ENCODE measurements around the gene CEP83.
"Not testable (repeated sequence)": the region's sequence is repeated elsewhere in the genome, so short reads cannot be mapped to it uniquely, and the experiment has no call there.

CEP83 gene, protein sequence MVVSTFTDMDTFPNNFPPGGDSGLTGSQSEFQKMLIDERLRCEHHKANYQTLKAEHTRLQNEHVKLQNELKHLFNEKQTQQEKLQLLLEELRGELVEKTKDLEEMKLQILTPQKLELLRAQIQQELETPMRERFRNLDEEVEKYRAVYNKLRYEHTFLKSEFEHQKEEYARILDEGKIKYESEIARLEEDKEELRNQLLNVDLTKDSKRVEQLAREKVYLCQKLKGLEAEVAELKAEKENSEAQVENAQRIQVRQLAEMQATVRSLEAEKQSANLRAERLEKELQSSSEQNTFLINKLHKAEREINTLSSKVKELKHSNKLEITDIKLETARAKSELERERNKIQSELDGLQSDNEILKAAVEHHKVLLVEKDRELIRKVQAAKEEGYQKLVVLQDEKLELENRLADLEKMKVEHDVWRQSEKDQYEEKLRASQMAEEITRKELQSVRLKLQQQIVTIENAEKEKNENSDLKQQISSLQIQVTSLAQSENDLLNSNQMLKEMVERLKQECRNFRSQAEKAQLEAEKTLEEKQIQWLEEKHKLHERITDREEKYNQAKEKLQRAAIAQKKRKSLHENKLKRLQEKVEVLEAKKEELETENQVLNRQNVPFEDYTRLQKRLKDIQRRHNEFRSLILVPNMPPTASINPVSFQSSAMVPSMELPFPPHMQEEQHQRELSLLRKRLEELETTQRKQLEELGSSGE

DNA sequence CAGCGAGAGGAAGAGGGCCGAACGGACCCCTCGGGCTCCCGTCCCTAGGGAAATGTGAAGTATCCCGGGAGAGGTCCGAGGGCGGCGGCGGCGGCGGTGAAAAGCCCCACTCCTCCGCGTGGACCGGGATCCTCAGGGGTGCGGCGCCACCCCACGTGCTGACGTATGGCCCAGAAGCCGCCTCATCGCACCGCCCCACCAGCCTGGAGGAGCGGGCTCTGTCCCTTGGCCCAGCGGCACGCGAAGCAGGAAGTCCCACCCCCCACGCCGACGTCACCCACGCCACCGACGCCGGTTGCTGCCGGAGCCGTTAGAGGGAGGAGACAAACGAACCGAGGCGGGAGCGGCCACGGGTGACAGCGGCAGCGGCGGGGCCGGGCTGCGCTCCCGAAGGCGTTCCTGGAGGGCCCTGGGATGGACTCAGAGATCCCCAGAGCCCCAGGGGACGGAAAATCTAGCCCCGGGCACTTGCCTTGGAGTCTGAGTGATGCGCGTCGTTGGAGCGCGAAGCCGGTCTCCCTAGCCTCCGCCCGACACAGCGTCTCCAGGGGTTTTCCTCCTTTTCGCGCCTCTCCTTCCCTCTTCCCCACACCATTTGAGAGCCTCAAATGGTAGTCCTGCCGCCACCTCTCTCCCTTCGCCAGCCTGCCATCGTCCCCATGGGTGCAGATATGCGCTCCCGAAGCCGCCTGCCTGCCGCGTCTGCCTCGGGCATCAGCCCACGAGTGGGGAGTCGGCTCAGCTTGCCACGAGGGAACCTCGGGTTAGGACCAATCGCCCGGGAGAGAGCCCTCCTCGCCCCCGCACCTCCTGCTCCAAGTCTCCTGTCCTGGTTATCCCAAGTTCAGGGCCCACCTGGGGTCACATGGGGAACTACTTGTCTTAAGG lies at the start of gene CEP83:
CEP83 (minus strand) TSS at position 140 of the 888 bp plus-strand sequence. CDS start 47,377 bp downstream, outside the sequence.
- DNase-seq: peak; percentile 87

DNA sequence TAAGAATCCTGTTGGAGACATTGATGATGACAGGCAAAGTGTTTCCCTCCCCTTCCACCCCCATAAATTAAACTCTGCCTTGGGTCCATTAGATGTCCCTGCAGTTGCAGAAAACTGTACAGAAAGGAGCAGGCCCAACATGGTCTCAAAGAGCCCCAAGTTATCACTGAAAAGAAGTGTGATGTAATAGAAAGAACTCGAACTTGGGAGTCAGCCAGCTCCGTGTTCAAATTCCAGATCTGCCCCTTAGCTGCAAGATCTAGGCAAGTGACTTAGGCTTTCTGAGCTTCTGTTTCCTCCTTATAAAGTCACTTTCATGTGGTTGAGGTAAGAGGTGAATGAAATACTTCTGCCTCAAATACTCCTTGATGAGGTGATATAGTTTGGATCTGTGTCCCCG lies 49.6 kb upstream of the CEP83 start:
- no peak for DNase-seq

DNA sequence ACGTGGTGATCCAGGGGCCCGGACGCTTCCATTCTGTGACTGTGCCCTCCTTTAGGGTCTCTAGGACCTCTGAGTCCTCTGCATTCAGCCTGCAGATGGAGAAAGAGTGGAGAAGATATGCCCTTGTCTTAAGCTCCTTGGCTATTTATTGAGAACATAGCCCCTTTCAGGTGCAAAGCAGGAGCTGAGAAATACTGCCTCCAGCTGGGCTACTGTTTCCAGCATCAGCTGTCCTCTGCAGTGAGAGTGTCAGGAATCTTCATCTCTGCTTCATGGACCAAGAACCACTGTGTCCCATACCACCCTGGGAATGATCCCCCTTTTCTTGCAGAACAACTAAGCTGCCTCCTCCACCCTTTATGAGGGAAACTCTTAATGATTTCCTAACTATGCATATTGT lies 47.8 kb upstream of the CEP83 start:
- no peak for DNase-seq

DNA sequence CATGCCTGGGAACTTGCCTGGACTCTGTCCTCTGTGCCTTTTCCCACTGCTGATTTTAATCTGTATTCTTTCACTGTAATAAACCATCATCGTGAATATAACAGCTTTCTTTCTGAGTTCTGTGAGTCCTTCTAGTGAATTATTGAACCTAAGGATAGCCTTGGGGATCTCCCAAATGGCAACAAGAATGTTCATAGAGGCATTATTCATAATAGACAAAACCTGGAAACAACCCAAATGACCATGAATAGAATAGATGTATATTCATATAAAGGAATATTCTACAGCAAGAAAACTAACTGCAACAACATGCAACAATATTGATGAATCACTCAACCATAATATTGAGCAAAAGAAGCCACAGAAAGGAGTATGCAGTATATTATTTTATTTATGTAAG lies 44.7 kb upstream of the CEP83 start:
- DNase-seq: no peak

DNA sequence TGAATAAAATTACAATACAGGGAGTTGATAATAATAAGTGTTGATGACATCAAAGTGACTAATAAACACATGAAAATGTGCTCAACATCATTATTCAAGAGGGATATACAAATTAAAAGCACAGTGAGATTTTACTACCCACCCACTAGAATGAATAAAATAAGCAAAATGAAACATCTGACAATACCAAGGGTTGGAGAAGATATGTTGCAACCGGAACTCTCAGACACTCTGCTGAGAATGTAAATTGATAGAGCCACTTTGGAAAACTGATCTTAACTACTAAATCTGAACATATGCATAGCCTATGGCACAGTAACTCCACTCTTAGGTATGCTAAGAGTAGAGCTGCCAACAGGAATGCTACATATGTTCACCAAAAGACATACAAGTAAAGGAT lies 44.0 kb upstream of the CEP83 start:
- DNase-seq: no peak

DNA sequence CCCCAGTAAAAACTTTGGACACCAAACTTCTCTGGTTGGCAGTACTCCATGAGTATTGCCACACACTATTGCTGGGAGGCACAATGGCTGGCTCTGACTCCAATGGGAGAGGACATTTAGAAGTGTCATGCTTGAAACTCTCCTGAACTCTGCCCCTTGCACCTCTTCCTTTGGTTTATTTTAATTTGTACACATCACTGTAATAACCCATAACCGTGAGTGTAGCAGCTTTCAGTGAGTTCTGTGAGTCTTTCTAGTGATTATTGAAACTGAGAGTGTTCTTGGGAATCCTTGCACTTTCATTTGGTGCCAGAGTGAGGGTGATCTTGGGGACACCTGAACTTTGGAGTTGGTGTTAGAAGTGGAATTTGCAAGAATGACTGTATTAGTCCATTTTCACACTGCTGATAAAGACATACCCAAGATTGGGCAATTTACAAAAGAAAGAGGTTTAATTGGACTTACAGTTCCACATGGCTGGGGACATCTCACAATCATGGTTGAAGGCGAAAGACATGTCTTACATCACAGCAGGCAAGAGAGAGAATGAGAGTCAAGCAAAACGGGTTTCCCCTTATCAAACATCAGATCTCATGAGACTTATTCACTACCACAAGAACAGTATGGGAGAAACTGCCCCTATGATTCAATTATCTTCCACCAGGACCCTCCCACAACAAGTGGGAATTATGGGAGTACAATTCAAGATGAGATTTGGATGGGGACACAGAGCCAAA lies 41.3 kb upstream of the CEP83 start:
- DNase-seq: no peak

DNA sequence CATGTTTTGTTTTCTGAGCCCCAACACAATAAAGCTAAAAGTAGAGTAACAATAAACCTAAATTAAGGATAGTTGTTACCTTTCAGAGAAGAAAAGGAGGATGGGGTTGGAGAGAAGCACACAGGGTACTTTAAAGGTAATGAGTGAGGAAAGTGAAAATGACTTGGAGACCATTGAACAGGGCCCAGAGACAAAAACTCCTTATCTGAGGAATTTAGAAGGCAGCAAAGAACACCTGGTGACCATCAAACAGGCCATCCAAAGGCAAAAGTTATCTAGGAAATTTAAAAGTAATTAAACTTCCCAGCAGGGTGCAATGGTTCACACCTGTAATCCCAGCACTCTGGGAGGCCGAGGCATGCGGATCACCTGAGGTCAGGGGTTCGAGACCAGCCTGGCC lies 39.0 kb upstream of the CEP83 start:
- no peak for DNase-seq

DNA sequence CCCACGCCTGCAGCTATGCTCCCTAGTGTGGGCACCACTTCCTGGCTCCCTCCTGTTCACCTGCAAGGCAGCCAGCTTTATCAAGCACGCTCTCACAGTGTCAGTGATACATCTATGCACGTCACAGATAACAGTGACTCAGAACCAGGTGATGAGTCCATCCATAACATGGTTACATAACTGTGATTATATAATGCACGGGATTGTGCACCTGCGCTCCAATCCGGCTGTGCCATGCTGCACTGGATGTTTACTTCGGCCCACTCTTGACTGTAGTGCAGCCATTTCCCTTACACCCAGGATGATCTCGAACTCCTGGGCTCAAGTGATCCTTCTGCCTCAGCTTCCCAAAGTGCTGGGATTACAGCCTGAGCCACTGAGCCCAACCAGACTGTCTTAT lies 38.4 kb upstream of the CEP83 start:
- no peak for DNase-seq

DNA sequence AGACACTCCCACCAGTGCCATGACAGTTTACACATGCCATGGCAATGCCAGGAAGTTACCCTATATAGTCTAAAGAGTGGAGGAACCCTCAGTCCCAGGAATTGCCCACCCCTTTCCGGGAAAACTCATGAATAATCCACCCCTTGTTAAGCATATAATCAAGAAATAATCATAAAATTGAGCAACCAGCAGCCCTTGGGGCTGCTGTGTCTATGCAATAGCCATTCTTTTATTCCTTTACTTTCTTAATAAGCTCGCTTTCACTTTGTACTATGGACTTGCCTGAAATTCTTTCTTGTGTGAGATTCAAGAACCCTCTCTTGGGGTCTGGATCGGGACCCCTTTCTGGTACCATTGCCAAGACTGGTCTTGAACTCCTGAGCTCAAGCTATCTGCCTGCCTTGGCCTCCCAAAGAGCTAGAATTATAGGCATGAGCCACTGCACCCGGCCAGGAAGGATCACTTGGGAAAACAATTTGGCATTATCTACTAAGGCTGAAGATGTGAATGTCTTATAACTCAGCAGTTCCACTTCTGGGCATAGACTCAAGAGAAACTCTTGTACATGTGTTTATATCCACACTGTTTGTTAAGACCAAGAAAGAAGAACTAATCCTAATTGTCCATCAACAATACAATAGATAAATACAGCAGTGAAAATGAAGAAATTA lies 35.9 kb upstream of the CEP83 start:
- DNase-seq: no peak

DNA sequence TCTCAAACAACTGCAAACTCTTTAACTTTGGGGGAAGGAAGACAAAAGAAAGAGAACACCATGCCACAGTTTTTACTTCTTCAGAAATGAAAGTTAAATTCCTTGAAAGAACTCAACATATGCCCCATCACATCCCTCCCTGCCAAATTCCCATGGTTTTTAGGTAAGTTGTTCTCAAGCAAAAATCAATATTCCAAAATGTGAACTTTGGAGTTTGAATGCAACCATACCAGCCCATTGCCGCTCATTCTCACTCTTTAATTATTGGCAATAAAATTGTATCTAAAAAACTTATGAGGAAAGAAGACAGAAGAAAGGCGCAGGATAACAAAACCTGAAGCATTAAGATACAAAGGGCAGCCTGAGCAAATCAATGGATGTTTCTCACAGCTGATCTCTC lies 31.8 kb upstream of the CEP83 start:
- DNase-seq: no peak

DNA sequence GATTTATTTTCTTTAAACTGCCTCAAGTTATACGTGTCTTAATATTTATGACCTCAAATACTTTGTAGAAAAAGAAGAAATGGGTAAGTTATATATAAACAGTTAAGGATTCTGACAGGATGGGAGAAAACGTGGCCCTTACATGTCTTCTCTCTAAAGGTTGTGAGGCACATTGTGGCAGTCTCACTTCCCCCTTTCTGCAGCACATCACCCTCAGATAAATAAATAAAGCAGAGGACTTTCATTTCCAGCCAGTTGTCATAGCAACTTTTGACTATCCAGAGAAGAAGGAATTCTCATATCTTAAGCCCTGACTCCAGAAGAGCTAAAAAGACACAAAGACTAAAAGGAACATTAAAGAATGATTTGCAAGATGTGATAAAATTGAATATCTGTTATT lies 28.8 kb upstream of the CEP83 start:
- DNase-seq: no peak

DNA sequence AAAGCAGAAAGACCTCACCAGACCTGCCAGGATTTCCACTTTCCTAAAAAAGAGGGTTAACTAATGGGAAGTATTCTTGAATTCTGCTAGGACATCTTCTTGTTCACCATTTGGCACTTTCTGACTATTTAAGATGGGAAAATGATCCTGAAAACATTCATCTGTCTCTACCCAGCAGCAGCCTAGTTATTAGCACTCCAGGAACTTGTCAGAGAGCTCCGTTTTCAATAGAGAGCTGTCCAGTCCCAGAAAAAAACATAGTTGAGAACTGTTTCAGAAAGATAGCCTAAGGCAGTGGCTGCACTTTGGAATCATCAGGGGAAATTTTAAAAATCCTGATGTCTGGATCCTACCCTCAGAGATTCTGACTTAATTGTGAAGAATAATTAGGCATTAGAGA lies 22.1 kb upstream of the CEP83 start:
- DNase-seq: no peak

DNA sequence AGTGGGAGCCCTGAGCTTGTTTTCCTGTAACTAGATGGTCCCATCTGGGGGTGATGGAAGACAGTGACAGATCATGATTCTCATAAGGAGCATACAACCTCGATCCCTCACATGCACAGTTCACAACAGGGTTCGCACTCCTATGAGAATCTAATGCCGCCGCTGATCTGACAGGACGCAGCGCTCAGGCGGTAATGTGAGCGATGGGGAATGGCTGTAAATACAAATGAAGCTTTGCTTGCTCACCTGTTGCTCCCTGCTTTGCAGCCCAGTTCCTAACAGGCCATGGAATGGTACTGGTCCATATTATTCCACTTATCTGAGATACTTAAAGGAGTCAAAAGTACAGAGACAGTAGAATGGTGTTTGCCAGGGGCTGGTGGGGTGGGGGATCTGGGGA lies 9.9 kb upstream of the CEP83 start:
- DNase-seq: no peak

DNA sequence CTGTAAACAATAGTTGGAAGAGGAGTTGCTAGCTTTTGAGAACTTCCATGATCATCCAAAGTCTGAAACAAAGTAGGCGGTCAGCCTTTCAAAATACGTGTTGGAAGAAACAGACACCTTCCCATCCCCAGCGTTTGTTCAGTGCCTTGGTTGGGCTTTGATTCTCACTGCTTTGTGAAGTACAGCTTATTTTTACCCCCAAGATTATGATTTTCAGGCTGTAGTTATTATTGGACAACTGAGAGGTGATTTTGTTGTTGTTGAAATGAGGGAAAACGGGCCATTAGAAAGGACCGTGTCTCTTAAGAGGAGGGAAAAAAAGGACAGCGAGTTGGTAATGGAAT lies 921 bp upstream of the CEP83 start:
- DNase-seq: no peak

DNA sequence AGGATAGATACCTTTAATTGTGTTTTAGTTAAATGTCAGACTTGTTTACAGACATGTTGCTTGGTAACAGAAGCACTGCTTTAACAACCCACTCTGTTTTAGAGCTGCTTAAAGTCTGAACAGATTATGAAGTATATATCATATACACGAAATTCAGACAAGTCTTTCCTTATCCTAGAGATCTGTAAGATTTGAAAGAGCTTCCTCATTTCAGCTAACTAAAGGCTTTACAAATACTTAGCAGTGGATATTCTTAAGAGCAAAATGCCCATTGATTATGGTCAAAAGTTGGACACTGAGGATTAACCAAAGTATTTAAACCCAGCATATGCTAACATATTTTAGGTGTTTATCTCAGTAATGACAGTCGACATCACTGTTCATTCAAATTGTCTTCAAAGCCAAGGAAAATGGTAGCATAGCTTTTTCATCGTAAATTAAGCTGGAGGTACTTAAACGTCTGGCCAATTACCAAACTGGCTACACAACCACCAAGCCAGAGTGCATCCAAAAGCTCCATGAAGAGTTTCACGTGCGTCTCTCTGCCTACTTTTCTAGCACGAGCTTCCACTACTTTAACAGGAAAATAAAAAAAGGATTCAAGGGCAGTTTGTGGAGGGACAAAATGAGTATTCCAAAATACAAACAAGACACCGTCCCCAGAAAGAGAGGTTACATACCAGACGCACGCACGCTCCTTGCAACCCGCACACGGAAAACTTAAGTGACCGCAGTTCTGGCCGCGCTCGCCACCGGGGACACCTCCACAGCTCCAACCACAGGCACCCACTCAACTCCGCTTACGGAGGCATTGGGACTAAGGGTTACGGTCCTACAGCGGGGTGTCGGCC lies 565 bp downstream of the CEP83 start:
- DNase-seq: no peak

DNA sequence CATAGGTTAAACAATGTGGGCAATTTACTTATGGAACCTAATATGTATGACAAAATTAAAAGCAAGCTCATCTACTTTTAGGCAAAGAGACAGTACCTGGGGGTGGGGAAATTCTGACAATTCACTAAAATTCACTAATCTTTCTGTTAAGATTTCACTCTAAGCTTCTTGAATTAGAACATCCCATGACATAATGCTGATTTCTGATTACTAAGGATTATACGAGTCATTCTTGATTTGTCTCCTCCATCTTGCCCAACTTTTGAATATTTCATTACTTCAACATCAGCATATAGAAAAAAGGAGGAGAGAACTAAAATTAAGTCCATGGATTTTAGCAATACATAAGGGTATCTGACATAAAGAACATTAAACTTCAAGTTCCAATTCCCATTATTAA lies 2.4 kb downstream of the CEP83 start:
- no peak for DNase-seq

DNA sequence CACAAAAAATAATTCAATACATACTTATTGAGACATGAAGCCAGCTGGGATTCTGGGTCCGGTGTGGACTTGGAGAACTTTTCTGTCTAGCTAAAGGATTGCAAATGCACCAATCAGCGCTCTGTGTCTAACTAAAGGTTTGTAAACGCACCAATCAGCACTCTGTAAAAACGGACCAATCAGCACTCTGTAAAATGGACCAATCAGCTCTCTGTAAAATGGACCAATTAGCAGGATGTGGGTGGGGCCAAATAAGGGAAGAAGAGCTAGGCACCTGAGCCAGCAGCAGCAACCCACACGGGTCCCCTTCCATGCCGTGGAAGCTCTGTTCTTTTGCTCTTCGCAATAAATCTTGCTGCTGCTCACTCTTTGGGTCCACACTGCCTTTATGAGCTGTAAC lies 5.3 kb downstream of the CEP83 start:
- not testable (repeated sequence) for DNase-seq

DNA sequence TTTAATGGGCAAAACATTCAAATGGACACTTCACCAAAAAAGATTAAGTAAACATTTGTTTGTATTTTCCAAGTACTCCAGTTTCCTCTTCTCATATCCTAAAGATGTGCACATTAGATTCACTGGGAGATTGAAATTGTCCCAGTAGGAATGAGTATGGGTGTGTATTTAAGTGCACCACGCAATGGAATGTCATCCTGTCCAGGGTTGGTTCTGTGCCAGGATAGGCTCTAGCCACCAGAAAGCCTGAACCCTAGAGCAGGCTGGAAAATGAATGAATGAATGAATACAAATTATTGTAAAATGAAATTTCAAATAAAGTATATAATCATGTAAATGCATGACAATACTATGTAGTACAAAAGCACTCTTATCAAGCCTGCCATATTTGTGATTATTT lies 14.0 kb downstream of the CEP83 start:
- DNase-seq: no peak

DNA sequence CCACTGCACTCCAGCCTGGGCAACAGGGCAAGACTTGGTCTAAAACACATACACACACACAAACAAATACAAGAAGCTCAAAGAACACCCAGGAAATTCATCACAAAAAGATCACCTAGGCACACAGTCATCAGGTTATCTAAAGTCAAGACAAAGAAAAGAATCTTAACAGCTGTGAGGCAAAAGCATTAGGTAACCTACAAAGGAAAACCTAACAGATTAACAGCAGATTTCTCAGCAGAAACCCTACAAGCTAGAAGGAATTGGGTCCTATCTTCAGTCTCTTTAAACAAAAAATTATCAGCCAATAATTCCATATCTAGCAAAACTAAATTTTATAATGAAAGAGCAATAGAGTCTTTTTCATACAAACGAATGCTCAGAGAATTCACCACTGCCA lies 22.4 kb downstream of the CEP83 start:
- no peak for DNase-seq

DNA sequence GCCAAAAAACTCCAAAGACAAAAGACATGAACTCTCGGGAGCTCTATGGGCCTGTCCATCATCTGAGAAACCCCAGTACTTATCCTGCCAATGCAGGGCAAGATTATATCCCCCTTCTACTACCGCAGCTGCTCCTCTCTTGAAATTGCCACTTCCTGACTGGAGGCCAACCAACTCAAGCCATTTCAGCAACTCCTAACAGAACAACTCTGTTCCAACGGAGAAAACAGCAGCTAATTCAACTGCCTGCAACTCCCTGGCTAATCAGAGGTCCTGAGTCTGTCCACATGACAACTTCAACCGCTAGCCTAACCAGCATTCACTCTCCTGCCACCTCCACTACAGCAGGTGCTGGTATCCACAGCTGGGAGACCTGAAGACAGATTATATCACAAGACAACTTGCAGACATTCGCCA lies 24.1 kb downstream of the CEP83 start:
- DNase-seq: no peak

DNA sequence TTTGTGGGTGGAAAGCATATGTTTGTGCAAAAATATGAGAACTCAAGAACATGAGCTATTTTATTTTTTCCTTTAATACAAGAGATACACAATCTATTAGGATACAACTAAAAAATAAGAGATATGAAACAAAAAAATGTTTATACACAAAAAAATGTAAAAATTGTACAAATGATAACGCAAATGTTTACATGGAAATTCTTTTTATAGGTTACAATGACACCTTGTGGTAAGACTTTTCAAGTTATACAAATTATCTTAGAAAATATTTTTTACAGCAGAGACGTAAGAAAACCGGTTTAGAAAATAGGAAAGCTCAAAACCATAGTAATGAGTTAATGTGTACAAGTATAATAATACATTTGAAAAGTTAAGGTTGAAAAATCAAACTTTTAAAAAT lies 25.5 kb downstream of the CEP83 start:
- no peak for DNase-seq
